SHP77 (cell line): ENCODE measurements around the gene KCNC3.

ENCODE experiments used
- DNase-seq, 2 experiments: peaks; one replicate each; lab custom pipeline; 2025; lab: John Stamatoyannopoulos, UW

KCNC3 gene

GRCh38 chr19:50276370-50277063 is 52.7 kb downstream of the KCNC3 start:
- DNase-seq, result no peak

- no peak for DNase-seq
Measured at GRCh38 chr19:50275577-50276368, 53.4 kb downstream of the KCNC3 start.

GRCh38 chr19:50273821-50274220 is 55.4 kb downstream of the KCNC3 start:
- no peak for DNase-seq

GRCh38 chr19:50272263-50272897 is 56.8 kb downstream of the KCNC3 start:
- no peak for DNase-seq

GRCh38 chr19:50269653-50270052 is 59.5 kb downstream of the KCNC3 start:
- no peak for DNase-seq

GRCh38 chr19:50268501-50268900 is 60.7 kb downstream of the KCNC3 start:
- no peak for DNase-seq

GRCh38 chr19:50268041-50268440 is 61.1 kb downstream of the KCNC3 start:
- no peak for DNase-seq

GRCh38 chr19:50266896-50267295 is 62.3 kb downstream of the KCNC3 start:
- no peak for DNase-seq

GRCh38 chr19:50266041-50266440 is 63.1 kb downstream of the KCNC3 start:
- no peak for DNase-seq

GRCh38 chr19:50264483-50265186 is 64.5 kb downstream of the KCNC3 start:
- DNase-seq, result no peak

- no peak for DNase-seq
Measured at GRCh38 chr19:50263176-50263575, 66.0 kb downstream of the KCNC3 start.
